GM19240 (cell line): ENCODE results near the gene CACHD1.
A peak's percentile ranks its signal among the peaks of the same experiment; 100 is the strongest.

Experiments
- DNase-seq: peaks from one replicate; pipeline ENCODE4 v3.0.0; 2011; ENCODE audit warnings: low spot score; ENCODE audit not compliant: insufficient read length

CACHD1 gene

DNA sequence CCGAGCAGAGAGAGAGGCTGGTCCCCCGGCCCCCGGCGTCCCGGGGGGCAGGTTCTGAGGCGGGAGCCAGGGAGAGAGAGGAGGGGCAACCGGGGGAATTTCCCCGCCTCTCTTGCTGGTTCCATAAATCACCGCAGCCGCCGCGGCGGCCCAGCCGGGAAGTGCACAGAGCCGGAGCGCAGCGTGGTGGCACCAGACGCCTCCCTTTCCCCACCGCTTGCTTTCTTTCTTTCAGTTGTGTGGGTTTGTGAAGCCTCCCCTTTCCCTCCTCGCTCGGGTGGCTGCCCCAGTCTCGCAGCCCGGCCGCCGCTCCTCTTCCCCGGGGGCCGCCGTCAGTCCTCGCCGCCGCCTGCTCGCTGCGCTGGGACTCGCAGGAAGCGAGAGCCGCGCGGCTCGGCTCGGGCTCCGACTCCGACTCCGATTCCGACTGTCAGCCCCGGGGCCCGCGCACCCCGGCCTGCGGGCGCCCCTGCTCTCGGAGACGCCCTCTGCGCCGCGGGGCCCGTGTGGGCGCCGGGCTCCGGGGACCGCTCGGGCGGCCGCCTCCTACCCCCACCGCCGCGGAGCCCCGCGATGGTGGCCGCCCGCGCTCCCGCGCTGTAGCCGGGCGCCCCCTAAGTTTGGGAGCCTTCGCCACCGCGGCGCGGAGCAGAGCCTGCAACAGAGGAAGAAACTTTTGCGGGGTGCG, at the start of gene CACHD1:
Gene CACHD1 (plus strand): TSS at position 153 of the 688 bp plus-strand sequence. CDS start 616 bp downstream, outside the sequence.
- peak; percentile 31 for DNase-seq

DNA sequence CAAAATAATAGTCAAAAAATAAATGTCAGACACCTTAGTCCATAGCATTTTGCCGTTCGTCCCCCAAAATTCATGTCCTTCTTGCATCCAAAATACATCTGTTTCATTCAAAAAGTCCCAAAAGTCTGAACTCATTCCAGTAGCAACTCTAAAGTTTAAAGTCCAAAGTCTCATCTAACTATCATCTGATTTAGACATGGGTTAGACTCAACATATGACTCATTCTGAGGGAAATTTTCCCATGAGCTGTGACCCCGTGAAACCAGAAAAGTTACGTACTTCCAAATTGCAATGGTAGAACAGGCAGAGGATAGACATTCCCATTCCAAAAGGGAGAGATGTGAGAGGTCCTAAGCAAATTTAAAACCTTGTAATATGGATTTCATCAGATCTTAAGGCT, 48.6 kb upstream of the CACHD1 start:
- no peak for DNase-seq

DNA sequence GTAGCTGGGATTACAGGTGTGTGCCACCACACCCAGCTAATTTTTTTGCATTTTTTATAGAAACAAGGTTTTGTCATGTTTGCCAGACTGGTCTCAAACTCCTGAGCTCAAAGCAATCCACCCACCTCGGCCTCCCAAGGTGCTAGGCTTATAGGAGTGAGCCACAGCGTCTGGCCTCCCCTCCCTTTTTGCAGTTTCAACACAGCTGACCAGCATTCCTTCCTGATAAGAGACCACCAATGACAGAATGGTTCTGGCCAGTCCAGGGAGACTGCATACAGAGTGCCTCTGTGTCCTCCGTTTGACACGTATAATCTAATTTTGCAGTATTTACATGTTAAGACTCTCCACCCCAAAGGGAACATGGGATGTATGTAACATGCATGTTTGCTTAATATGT, 46.4 kb upstream of the CACHD1 start:
- no peak for DNase-seq

DNA sequence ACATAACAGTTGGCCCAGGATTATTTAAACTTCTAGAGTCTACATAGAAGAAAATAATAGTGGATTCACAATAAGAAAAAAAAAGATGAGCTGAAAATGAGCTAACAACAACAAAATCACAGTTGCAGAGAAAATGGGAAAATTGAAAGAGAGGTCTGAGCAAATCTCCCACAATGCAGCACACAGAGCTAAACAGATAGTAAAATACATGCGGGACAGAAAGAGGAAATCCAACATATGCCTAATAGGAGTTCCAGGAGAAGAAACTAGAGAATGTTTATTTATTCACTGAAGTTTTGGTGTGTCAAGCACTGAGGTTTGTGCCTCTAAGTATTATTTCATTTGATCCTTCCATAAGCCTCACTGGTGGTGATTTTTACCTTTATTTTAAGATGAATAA, 45.5 kb upstream of the CACHD1 start:
- no peak for DNase-seq

DNA sequence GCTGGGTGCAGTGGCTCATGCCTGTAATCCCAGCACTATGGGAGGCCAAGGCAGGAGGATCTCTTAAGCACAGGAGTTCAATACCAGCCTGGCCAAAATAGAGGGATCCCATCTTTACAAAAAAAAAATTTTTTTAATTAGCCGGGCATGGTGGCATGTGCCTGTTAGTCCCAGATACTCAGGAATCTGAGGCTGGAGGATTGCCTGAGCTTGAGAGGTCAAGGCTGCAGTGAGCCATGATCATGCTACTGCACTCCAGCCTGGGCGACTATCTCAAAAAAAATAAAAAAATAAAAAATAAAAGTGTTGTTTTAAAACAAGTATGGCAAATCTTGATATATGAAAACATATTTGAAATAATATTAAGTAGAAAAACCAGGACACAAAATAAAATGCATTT, 44.4 kb upstream of the CACHD1 start:
- DNase-seq = no peak

DNA sequence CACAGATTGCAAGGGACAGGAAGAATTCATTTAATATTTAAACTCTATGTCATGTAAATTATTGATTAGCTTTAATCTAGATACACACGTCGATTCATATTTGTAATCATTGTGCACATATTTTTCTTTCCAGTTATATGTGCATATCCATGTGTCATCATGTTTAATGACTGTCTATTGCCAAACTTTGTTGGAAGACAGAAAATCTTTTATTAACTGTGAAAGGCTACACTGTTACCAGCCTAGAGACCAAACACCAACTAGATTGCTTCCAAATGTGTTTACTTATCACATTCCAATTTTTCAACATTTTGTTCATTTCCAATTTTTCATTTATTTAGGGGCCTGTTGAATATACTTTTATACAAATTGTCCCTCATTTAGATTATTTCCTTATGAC, 43.2 kb upstream of the CACHD1 start:
- no peak for DNase-seq

DNA sequence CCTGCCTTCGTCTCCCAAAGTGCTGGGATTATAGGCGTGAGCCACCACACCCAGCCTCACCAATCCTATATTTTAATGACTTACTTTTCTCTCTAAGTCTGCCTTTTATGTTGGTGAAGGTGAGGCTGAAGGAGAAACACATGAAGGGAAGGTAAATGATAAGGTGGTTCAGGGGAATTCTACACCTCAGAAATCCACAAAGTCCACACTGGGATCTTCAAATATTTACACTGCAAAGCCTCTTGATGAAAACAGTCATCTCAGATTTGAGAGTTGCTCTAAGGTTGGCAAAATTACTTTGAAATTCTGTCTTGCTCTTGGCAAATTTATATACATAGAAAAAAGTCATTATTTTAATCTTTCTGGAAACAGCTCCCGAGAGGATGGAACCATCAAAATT, 42.0 kb upstream of the CACHD1 start:
- DNase-seq = no peak

DNA sequence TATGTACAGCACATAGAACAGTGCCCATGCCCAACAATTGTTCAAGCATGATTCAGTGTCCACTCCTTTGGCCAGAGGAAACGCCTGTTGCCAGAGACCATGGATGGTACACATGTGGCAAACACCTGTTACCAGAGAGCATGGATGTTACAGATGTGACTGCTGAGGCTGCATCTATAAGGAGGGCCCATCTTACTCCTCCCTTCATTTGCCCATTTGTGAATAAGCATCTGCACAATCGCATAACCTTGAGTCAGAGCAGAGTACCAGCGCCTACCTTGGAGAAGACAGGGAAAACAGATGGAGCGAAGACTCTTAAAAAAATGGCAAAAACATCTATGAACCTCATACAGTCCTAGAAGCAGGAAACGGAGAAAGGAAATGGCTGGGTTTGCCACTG, 36.6 kb upstream of the CACHD1 start:
- DNase-seq = no peak

DNA sequence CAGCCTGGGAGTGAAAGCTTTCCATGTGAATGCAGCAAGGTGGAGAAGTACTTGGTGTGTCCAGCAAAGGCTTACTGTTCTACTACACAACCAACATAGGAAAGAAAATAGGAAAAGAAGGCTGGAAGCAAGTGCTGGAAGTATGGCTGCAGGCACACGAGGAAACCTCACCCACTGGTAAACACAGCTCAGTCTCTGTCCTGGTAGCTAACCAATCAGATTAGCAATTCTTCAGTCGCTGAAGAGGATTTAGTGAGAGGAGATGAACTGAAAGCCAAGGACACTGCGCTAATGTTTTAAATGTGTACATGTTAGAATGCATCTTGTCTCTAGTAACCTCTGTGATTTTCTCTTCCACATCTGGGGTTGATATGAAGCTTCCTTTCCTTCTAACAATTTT, 36.2 kb upstream of the CACHD1 start:
- no peak for DNase-seq

DNA sequence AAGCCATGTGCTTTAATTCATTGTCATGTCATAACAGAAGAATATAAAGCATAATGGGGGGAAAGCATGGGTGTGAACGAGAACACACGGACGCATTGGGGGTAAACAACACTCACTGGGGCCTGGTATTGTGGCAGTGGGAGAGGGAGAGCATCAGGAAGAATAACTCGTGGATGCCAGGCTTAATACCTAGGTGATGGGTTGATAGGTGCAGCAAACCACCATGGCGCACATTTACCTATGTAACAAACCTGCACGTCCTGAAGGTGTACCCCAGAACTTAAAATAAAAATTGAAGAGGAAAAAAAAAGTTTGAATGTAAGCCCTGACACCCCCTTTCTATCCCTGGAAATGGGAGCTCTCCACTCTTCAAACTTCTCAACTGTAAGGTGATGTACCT, 34.9 kb upstream of the CACHD1 start:
- no peak for DNase-seq

DNA sequence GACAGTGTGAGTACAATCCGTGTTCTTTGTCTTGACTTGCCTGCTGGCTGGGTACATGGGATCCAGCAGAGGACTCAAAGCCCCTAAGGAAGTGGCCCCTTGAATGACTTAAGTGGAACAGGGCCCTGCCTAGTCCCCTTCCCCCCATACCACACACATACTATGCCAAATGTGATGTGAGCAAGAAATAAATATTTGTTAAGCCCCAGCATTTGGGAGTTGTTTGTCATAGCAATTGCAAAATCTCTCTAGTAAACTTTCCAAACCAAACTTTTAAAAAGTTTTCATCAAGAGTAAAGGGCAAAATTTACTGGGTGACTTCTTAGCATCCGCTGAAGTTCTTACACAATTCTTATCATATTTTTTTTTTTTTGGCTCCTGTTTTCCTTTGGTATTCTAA, 32.5 kb upstream of the CACHD1 start:
- DNase-seq = no peak

DNA sequence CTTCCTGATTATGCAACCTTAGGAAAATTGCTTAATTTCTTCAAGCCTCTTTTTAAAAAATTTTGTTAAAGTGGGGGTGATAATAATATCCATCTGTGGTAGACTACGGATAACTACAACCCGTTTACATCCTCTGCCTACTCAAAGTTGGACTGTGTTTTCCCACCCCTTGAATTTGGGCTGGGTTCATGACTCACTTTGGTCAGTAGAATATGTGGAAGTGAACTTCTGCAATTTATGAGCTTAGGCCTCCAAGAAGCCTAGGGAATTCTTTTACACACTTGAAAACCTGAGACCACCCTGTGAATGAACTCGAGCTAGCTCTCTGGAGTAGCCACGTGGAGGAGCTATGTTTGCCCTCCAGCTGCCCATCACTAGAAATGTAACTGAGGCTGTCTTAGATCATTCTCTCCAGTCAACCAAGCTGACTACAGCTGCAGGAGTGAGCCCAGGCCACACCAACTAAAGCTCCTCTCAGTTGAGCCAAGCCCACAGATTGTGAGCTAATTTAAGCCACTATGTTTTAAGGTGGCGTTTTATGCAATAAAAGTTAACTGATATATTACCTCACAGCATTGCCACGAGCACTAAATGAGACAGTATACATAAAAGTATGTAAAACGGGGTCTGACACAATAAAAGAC, 29.6 kb upstream of the CACHD1 start:
- DNase-seq = no peak

DNA sequence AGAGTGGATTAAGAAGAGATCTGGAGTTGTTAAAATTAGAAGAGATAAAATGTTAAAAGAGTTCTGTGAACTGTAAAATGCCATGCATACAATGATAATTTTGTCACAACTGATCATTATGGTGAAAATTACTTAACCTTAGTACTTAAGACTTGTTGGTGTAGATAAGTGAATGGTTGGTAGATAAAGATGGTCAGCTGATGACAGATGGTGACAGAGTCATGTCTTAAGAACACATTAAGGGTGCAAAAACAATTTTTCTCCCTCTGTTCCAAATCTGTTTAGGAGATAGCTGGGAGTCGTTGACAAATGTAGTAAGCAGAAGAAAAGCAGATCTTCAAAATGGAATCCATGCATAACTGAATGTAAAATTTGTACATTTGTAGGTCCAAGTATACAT, 18.5 kb upstream of the CACHD1 start:
- DNase-seq = no peak

DNA sequence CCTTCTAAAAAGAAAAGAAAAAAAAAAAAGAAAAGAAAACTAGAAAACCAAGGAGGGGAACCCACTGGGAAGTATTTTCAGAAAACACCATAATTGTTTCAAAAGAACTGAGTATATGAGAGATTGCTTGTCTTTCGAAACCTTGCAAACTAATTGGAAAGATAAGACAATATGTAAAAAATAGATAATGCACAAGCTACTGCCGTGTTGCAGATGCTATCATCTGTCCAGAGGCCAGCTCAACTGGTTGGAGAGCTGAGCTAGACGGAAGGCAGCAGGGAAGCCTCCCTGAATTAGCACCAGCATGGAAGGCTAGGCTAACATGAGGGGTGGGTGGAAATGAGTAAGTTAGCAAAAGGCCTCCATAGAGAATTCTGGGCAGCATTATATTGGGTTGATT, 16.2 kb upstream of the CACHD1 start:
- no peak for DNase-seq

DNA sequence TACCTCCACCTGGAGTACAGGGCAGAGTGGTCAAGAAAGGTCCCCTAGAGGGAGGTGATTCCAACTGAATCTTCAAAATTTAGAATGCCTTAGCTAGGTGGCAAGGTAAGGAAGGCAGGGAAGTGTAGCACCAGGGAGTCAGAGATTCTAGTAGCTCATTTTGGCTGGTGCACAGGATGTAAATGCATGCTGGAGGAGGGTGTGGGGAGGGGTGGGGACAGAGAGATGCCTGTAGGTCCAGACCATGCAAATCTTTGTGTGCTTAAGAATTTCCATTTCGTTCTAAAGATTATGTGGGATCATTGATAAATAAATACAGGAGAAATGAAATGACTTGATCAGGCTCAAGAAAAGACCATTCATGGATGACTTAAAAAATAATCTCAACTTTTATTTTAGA, 11.0 kb upstream of the CACHD1 start:
- no peak for DNase-seq

DNA sequence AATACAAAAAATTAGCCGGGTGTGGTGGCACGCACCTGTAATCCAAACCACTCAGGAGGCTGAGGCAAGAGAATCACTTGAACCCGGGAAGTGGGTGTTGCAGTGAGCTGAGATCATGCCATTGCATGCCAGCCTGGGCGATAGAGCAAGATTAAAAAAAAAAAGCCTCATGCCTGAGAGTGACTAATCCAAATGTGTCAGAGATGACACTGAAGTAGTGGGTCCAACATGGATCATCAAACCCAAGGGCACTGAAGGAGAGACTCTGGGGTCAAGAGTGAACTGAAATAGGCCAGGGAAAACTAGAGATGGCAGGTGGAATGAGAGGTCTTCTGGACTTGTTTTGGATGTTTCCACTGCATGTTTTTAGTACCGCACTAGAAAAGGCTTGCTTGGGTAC, 10.2 kb upstream of the CACHD1 start:
- no peak for DNase-seq

DNA sequence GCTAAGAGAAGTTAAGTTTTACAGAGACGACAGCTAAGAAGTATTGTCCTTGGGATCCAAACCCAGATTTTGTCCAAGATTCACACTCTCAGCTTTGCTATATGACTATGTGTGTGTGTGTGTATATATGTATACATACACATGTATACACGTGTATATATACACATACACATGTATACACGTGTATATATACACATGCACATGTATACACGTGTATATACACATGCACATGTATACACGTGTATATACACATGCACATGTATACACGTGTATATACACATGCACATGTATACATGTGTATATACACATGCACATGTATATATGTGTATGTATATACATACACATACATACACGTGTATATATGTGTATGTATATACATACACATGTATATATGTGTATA, 3.9 kb upstream of the CACHD1 start:
- DNase-seq = no peak

DNA sequence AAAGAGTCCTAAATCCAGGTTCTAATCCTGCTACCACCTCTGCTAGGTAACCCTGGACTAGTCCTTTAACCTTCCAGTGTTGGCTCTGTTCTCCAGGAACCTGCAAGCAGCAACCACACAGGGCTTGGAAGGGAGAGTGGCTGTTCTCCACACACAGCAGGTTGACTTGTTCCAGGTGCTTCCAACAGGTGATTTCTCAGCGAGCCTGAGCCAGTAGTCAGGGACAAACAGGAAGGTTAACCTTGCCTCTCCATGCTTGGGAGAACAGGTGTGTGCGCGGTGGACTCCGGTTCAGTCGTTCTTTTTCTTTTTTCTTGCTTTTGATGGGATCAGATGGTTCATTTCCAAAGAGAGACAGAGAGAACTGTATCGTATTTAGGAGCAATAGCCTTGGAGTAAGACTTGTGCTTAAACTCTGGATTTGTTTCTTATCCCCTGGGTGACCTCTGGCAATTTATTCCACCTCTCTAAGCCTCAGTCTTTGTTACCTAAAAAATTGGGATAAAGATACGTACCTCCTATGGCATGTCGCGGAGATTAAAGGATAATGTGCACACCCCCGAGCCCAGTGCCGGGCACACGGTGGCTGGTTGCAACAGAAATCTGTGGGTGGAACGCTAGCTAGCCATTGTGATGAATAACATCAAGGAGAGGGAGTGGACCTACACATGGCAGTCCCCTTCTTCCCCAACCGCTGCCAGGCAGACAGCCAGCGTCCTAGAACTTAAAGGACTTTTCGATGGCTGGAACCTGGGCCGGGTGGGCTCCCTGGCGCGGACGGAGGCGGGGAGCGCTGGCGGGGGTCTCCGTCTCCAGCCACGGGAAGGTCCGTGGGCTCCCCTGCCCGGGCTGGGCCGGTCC, 583 bp upstream of the CACHD1 start:
- DNase-seq = no peak

DNA sequence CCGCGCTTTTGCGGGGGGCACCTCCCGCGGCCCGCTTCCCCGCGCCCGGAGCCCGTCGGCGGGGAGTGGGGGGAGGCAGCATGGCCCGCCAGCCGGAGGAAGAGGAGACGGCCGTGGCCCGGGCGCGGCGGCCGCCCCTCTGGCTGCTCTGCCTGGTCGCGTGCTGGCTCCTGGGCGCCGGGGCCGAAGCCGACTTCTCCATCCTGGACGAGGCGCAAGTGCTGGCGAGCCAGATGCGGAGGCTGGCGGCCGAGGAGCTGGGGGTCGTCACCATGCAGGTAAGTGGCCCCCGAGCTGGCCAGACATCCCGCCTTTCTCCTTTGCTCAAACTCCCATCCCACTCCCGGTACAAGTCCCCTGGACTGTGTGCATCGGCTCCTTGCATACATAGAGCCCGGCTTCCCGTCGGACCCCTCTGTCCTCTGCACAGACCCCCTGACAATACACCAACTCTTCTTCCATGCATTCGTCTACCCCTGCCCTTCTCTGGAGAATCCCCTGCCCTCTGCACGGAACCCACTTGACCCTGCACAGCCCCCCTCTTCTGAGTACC, 812 bp downstream of the CACHD1 start:
- DNase-seq = no peak

DNA sequence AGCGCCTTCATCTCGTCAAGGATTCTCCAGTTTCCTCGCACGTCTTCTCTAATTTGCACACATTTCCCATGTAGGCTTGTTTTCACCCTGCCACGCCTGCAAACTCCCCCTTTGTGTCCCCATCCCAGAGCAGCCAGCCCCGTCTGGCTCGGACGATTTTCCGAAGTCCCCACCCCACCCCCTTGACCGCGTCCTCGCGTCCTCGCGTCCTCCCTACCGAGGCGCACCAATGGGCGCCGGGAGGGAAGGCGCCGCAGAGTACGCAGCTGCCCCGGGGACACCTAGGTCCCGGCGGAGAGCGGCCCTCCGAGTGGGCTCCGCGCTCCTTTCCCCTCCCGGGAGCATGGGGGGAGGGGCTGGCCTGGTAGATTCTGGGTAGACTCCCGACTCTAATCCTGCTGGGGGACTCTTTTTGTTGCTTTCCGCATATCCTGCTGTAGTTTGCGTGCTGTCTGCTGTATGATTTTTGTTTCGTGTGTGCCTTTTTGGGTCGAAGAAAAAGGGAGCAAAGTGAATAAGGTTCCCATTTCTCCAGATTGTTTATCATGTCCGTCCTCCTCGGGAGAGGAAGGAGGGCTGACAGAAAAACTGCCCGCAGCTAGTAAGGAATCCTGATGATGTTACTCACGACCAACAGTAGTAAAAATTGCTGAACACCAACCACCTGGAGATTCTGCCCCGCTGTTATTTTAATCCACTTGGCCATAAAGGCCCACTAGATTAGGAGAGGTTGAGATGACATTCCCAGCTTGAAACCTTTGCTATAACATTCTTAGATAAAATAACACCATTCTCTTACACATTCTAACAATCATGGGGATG, 1.5 kb downstream of the CACHD1 start:
- DNase-seq = no peak

DNA sequence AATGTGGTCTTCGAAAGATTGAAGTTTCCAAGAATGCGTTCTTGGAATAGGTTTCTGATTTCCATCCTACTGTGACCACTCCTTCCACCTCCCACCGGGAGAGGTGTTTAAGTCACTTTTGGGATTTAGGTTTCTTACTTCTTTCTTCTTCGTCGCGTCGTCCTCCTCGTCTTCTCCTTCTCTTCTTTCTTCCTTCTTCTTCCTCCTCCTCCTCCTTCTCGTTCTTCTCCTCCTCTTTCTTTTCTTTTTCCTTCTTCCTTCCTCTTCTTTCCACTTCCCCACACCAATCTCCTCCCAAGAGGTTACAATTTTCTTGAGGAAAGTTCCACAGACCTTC, 2.1 kb downstream of the CACHD1 start:
- no peak for DNase-seq
